ENCODE measurements around the gene CCDC33.

Gene CCDC33

GRCh38 chr15:74275957-74276356 lies 39.8 kb downstream of the CCDC33 start:
- DNase-seq (ENCODE audit: low spot score), result no peak
- no peak for TF ChIP-seq CTCF (IDR thresholded peaks at IDR 0.05; ENCODE audit: extremely low read depth, missing control alignments)

- no peak for TF ChIP-seq CTCF (IDR thresholded peaks at IDR 0.05; ENCODE audit: extremely low read depth, missing control alignments)
- DNase-seq (ENCODE audit: low spot score), result no peak
These were observed 40.4 kb downstream of the CCDC33 start for GRCh38 chr15:74276560-74276959.

GRCh38 chr15:74277242-74277810 lies 41.2 kb downstream of the CCDC33 start:
- DNase-seq (ENCODE audit: low spot score), result no peak

GRCh38 chr15:74278207-74278606 lies 42.1 kb downstream of the CCDC33 start:
- TF ChIP-seq CTCF (IDR thresholded peaks at IDR 0.05; ENCODE audit: extremely low read depth, missing control alignments), result no peak
- no peak for DNase-seq (ENCODE audit: low spot score)

More at GRCh38 chr15:74277242-74277810, 41.2 kb downstream of the CCDC33 start:
- no peak for TF ChIP-seq CTCF (IDR thresholded peaks at IDR 0.05; ENCODE audit: extremely low read depth, missing control alignments)

- no peak for TF ChIP-seq CTCF (IDR thresholded peaks at IDR 0.05; ENCODE audit: extremely low read depth, missing control alignments)
- DNase-seq (ENCODE audit: low spot score), result no peak
These were observed 45.3 kb downstream of the CCDC33 start for GRCh38 chr15:74281147-74282133.

- no peak for DNase-seq (ENCODE audit: low spot score)
- no peak for TF ChIP-seq CTCF (IDR thresholded peaks at IDR 0.05; ENCODE audit: extremely low read depth, missing control alignments)
These were observed 47.2 kb downstream of the CCDC33 start for GRCh38 chr15:74283368-74283767.

- no peak for TF ChIP-seq CTCF (IDR thresholded peaks at IDR 0.05; ENCODE audit: extremely low read depth, missing control alignments)
- no peak for DNase-seq (ENCODE audit: low spot score)
These were observed 53.5 kb downstream of the CCDC33 start for GRCh38 chr15:74289671-74290070.

All from GM20000 (cell line).